Tibial artery (tissue), 4 donors: Measurements from ENCODE around the gene PDCD1.

Experiments used
- DNase-seq, 2 donors: peaks; one replicate each; pipeline ENCODE4 v3.0.0-alpha.2; 2019
- H3K27ac ChIP-seq, 2 donors: fragments of 200-600 bp; sonication (generic) in 1 of 2; 1 replicate in 1 of 2; 2 replicates in 1 of 2; pipeline ENCODE4 v1.5.1; 2018 to 2019; ENCODE audit warnings: mild to moderate bottlenecking in 1 of 2
- H3K27me3 ChIP-seq, 2 donors: fragments of 200-600 bp; sonication (generic) in 1 of 2; one replicate each; pipeline versions ENCODE4 v1.5.1 to v1.6.0; 2016 to 2019
- H3K36me3 ChIP-seq, 3 donors: fragments of 200-600 bp; sonication (generic) in 2 of 3; one replicate each; pipeline ENCODE4 v1.5.1; 2016 to 2019; ENCODE audit warnings: mild to moderate bottlenecking in 2 of 3
- H3K4me1 ChIP-seq, 4 donors: fragments of 200-600 bp; sonication (generic) in 2 of 4; 1 replicate in 3 of 4; 2 replicates in 1 of 4; pipeline ENCODE4 v1.5.1; 2016 to 2019
- H3K4me3 ChIP-seq, 2 donors: fragments of 200-600 bp; sonication (generic) in 1 of 2; 1 replicate in 1 of 2; 2 replicates in 1 of 2; pipeline ENCODE4 v1.5.1; 2018 to 2019; ENCODE audit warnings: mild to moderate bottlenecking in 2 of 2
- H3K9me3 ChIP-seq, 3 donors: fragments of 200-600 bp; sonication (generic) in 1 of 3; one replicate each; pipeline ENCODE4 v1.5.1; 2016 to 2019
- intact Hi-C: fragments of 100-400 bp; cut with DNase I; formaldehyde crosslinking; loops from one replicate; pipeline ENCODE4 v1.15.0; 2023; ENCODE audit warnings: low total_unique reads
- TF ChIP-seq, protein P1 (sequence below), 2 experiments: fragments of 200-600 bp in 1 of 2; fragments of 450-650 bp in 1 of 2; IDR thresholded peaks; one replicate each; pipeline ENCODE4 v1.5.1; 2017 to 2019; ENCODE audit warnings: antibody characterized with exemption in 2 of 2, mild to moderate bottlenecking in 1 of 2, moderate library complexity in 1 of 2

The PDCD1 gene

DNA sequence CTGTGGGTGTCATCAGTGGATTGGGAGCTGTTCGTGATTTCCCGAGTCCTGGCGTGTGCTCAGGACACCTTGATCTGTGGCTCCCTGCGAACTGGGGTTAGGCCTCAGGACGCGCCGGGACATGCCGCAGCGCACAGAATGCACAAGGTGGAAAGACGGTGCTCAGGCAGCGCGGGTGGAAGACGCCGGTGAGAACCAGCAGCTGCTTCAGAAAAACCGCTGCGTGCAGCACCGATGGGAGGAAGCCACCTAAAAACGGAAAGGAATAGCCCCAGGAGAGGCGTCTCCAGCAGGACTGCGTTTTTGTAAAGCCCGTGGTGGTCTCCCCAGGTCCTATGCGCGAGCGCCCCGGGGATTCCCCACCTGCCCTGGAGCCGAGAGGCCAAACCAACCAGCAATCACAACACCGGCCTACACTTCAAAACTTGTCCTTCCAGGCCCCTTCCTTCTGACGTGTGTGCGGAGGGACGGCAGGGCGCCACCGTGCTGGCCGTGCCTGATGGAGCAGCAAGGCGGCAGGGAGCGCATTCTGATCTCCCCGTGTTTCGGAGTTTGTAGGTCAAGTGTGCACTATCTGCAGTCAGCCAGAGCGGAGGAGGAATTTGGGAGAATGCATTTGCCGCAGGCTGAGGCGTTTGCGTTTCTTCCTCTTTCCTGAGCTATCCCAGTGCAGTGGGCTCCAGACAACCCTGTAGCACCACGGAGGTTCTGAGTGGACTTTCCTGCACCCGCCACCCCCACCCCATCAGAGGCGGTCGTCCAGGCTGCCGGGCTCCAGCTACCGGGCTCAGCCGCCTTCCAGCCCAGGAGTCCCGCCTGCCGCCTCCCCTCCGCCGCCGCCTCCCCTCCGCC lies 43.0 kb upstream of the PDCD1 start:
- intact Hi-C loops: no loop called here
- DNase-seq: no peak
- H3K4me3 ChIP-seq: peak overlapping the region in 1 of 2 donors; percentile 23
- H3K4me1 ChIP-seq: peaks cover 0 to 22% (median 5%) of the 10 kb centered on the region in 4 donors
- H3K9me3 ChIP-seq: no peaks in the 10 kb centered on the region
- peaks cover 0 to 47% of the 10 kb centered on the region in 2 donors for H3K27me3 ChIP-seq
- TF ChIP-seq, protein P1, sequence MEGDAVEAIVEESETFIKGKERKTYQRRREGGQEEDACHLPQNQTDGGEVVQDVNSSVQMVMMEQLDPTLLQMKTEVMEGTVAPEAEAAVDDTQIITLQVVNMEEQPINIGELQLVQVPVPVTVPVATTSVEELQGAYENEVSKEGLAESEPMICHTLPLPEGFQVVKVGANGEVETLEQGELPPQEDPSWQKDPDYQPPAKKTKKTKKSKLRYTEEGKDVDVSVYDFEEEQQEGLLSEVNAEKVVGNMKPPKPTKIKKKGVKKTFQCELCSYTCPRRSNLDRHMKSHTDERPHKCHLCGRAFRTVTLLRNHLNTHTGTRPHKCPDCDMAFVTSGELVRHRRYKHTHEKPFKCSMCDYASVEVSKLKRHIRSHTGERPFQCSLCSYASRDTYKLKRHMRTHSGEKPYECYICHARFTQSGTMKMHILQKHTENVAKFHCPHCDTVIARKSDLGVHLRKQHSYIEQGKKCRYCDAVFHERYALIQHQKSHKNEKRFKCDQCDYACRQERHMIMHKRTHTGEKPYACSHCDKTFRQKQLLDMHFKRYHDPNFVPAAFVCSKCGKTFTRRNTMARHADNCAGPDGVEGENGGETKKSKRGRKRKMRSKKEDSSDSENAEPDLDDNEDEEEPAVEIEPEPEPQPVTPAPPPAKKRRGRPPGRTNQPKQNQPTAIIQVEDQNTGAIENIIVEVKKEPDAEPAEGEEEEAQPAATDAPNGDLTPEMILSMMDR (IDR thresholded peaks at IDR 0.05): no peak
- no peaks in the 10 kb centered on the region for H3K36me3 ChIP-seq
- H3K27ac ChIP-seq: no peak overlapping the region

DNA sequence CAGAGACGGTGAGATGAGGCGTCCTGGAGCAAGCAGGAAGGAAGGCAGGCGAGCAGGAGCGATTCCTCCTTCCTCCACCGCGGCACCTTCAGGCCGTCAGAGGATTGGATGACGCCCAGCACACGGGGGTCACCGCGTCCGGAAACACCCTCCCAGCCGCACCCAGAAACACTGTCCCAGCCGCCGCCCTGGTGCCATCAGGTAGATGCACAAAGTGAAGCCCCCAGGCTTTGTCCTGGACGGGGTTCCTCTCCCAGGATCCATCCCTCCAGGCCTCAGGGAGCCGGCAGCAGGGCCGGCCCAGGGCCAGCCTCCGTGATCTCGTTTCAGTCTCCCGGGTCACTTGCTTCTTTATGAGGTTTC lies 42.3 kb upstream of the PDCD1 start:
- Histone ChIP-seq H3K27me3 (peaks cover 0 to 47% of the 10 kb centered on the region in 2 donors), H3K4me3 (no peak overlapping the region), H3K27ac (no peak overlapping the region), H3K9me3 (no peaks in the 10 kb centered on the region), H3K4me1 (peaks cover 0 to 25% (median 5%) of the 10 kb centered on the region in 4 donors), H3K36me3 (no peaks in the 10 kb centered on the region)
- DNase-seq: no peak
- TF ChIP-seq, protein P1 (IDR thresholded peaks at IDR 0.05): no peak
- intact Hi-C loops: no loop called here

DNA sequence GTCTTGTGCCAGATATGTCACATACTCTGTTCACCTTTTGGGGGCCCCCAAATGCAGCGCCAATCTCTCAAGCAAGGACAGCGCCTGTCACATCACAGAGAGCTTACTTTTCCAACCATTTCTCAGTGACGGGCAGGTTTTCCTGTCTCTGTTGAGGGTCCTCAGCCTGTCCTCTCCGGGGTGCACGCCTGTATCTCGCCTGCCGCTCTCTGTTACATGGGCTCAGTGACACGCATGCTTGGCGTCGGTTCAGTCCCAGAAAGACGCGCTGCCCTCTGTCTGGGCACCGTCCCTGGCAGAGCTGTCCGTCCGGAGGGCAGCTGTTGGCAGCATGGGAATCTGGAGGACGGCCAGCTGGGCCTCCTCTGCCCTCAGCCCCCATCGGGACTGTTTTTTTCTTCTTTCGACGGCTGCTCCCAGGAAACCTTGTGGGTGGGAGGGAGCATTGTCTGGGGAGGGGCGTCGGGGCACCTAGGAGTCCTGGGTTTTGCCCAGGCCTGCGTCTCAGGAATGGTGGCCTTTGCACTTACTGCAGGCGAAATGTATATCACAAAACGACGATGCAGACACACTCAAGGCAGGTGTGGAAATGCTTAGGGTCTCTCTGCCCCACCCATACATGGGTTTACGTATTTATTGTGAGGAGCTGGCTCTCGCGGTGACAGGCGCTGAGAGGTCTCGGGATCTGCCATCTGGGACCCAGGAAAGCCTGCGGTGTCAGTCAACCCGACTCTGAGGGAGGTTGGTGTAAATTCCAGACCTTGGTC lies 41.7 kb upstream of the PDCD1 start:
- Histone ChIP-seq H3K9me3 (no peaks in the 10 kb centered on the region), H3K27me3 (peaks cover 0 to 47% of the 10 kb centered on the region in 2 donors), H3K4me3 (no peak overlapping the region), H3K36me3 (no peaks in the 10 kb centered on the region), H3K4me1 (peaks cover 0 to 31% (median 5%) of the 10 kb centered on the region in 4 donors), H3K27ac (no peak overlapping the region)
- TF ChIP-seq, protein P1 (IDR thresholded peaks at IDR 0.05): no peak
- intact Hi-C loops: no loop called here
- DNase-seq: no peak

DNA sequence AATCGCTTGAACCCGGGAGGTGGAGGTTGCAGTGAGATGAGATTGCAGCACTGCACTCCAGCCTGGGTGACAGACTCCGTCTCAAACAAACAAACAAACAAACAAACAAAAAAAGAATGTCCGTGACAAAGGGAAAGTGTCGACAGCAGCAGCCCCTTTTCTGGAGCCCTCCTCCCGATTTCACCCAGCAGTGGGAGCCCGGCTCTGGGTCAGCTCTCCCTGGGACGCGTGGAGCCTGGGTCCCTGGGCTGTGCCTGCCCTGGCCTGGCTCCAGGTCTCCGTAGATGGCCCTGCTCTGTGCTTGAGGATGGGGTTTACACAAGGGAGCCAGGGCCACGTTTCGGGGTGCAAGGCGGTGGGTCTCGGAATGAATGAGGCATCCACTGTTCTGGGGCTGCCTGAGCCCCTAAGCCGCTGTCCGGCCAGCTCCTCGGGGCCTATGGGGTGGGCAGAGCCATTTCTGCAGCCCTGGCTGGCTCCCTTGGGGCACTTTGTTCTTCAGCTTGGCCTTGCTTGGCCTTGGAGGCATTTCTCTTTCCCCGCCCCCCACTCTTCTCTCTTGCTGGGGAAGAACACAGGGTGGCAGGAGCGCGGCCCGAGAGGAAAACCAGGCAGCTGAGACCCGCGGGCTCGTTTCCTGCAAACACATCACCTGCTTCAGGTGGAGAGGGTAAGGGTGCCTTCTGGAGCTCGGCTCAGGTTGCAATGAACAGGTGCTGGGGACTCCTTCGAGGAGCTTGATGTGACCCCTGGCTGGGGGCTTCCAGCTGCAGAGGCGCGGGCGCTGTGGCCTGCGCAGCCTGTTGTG lies 40.0 kb upstream of the PDCD1 start:
- Histone ChIP-seq H3K4me3 (no peak overlapping the region), H3K27me3 (peaks cover 0 to 47% of the 10 kb centered on the region in 2 donors), H3K9me3 (no peaks in the 10 kb centered on the region), H3K27ac (no peak overlapping the region), H3K4me1 (peaks cover 0 to 33% (median 5%) of the 10 kb centered on the region in 4 donors), H3K36me3 (no peaks in the 10 kb centered on the region)
- peak in 1 of 2 donors; percentile 15 for DNase-seq
- intact Hi-C loops: no loop called here
- TF ChIP-seq, protein P1 (IDR thresholded peaks at IDR 0.05): no peak

DNA sequence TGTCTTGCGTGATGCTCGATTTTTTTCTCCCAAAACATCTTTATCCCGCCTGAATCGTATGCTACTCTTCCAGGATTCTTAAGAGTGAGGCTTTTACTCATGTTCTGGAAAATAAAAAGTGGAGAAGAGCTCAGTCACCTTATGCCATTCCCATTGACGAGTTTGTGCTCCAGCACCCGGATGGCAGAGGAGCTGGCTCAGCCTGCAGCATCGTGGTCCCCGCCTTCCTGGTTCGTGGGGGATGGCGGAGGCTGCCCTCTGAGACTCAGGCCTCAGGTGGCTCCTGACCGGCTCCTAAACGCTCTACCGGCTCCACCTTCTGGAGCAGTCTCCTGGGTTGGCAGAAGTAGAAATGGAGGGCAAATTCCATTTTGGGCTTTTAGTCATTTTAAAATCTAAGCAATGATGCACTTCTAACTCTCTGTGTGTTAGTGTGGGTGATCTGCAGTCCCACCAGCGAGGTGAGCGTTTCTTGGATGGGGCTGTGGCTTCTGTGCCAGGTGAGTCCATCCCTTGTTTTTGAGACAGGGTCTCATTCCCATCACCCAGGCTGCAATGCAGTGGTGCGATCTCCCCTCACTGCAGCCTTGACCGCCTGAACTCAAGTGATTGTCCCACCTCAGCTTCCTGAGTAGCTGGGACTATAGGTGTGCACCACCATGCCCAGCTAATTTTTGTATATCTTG lies 38.7 kb upstream of the PDCD1 start:
- Histone ChIP-seq H3K9me3 (no peaks in the 10 kb centered on the region), H3K4me3 (no peak overlapping the region), H3K36me3 (no peaks in the 10 kb centered on the region), H3K27ac (no peak overlapping the region), H3K27me3 (peaks cover 0 to 36% of the 10 kb centered on the region in 2 donors), H3K4me1 (peaks cover 0 to 30% (median 4%) of the 10 kb centered on the region in 4 donors)
- TF ChIP-seq, protein P1 (IDR thresholded peaks at IDR 0.05): no peak
- DNase-seq: peak in 1 of 2 donors; percentile 11
- intact Hi-C loops: no loop called here
